SK-N-SH (cell line): ENCODE results near the gene SSBP2.

Experiments
- EZH2phosphoT487 ChIP-seq: fragments of 200-600 bp; sonication (generic); IDR thresholded peaks from 2 replicates; pipeline ENCODE4 v1.6.1; 2017; ENCODE audit warnings: low read depth, mixed run types, mild to moderate bottlenecking, antibody characterized with exemption, moderate library complexity, borderline replicate concordance
- FOXJ3 ChIP-seq: sonication (generic); formaldehyde crosslinking; IDR thresholded peaks from 2 replicates; pipeline ENCODE4 v1.5.1; 2020; ENCODE audit warnings: mild to moderate bottlenecking, missing genetic modification reagents
- GABPA ChIP-seq: IDR thresholded peaks from 2 replicates; pipeline ENCODE4 v1.4.0; 2012; ENCODE audit warnings: low read depth, mild to moderate bottlenecking
- USF2 ChIP-seq: fragments of 150-350 bp; IDR thresholded peaks from 2 replicates; pipeline ENCODE4 v1.6.1; 2017; ENCODE audit warnings: antibody characterized with exemption, low read length, low read depth, borderline replicate concordance
- ZBTB33 ChIP-seq: IDR thresholded peaks from 2 replicates; pipeline ENCODE4 v1.4.0; 2012; ENCODE audit warnings: low read depth, borderline replicate concordance
- TF ChIP-seq, protein P1 (sequence below): fragments of 200-600 bp; sonication (generic); IDR thresholded peaks from 2 replicates; pipeline ENCODE4 v1.6.1; 2017; ENCODE audit warnings: antibody characterized with exemption, mild to moderate bottlenecking, moderate library complexity

GRCh38 chr5:81370912-81371311 lies 380.0 kb downstream of the SSBP2 start:
- TF ChIP-seq, protein P1, sequence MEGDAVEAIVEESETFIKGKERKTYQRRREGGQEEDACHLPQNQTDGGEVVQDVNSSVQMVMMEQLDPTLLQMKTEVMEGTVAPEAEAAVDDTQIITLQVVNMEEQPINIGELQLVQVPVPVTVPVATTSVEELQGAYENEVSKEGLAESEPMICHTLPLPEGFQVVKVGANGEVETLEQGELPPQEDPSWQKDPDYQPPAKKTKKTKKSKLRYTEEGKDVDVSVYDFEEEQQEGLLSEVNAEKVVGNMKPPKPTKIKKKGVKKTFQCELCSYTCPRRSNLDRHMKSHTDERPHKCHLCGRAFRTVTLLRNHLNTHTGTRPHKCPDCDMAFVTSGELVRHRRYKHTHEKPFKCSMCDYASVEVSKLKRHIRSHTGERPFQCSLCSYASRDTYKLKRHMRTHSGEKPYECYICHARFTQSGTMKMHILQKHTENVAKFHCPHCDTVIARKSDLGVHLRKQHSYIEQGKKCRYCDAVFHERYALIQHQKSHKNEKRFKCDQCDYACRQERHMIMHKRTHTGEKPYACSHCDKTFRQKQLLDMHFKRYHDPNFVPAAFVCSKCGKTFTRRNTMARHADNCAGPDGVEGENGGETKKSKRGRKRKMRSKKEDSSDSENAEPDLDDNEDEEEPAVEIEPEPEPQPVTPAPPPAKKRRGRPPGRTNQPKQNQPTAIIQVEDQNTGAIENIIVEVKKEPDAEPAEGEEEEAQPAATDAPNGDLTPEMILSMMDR, result no peak
- TF ChIP-seq USF2 (no peak), FOXJ3 (CRISPR knock-in tag) (no peak), GABPA (no peak), ZBTB33 (no peak), EZH2phosphoT487 (no peak)
